WERI-Rb-1 (cell line): ENCODE data around the gene FLNB.

Experiments
- DNase-seq: peaks from one replicate; pipeline ENCODE4 v3.0.0-alpha.2; 2020
- H3K27ac ChIP-seq: fragments of 250-450 bp; sonication (Bioruptor Pico); 2 replicates; pipeline ENCODE4 v1.5.1; 2020; ENCODE audit warnings: mild to moderate bottlenecking, moderate library complexity
- H3K27me3 ChIP-seq: fragments of 250-450 bp; sonication (Bioruptor Pico); 2 replicates; pipeline ENCODE4 v1.5.1; 2021; ENCODE audit warnings: mild to moderate bottlenecking, low read depth, moderate library complexity; ENCODE audit not compliant: insufficient read depth, severe bottlenecking
- H3K36me3 ChIP-seq: fragments of 250-450 bp; sonication (Bioruptor Pico); 2 replicates; pipeline ENCODE4 v1.5.1; 2020; ENCODE audit warnings: mild to moderate bottlenecking, moderate library complexity
- H3K4me3 ChIP-seq: 2 replicates; pipeline ENCODE4 v1.5.1; 2011; ENCODE audit warnings: low read depth, mild to moderate bottlenecking, control low read depth, low read length
- H3K9me3 ChIP-seq: fragments of 250-450 bp; sonication (Bioruptor Pico); 2 replicates; pipeline ENCODE4 v1.5.1; 2021; ENCODE audit warnings: mild to moderate bottlenecking, moderate library complexity; ENCODE audit not compliant: severe bottlenecking
- CTCF ChIP-seq: IDR thresholded peaks from 2 replicates; pipeline ENCODE4 v1.5.1; 2011; ENCODE audit warnings: low read depth, mild to moderate bottlenecking, control low read depth, inconsistent platforms, low read length

The FLNB gene

DNA sequence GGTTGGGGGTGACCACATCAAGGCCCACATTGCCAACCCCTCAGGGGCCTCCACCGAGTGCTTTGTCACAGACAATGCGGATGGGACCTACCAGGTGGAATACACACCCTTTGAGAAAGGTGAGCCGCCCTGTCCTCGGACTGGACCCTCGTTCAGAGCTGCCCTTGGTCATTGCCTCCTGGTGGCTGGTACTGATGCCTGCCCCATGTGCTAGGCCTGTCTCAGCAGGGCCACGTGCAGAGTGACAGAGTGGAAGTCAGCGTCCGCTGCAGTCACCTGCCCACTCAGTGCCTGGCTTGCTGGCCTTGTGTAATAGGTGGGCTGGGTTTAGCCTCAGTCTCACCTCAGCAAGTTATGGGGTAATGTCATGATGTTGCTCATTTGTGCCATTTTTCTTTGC lies 116.2 kb downstream of the FLNB start:
- TF ChIP-seq CTCF = no peak
- Histone ChIP-seq H3K4me3 (no peak overlapping the region), H3K27me3 (no peaks in the 10 kb centered on the region), H3K36me3 (peaks cover 35% of the 10 kb centered on the region), H3K9me3 (no peaks in the 10 kb centered on the region), H3K27ac (no peak overlapping the region)
- no peak for DNase-seq

DNA sequence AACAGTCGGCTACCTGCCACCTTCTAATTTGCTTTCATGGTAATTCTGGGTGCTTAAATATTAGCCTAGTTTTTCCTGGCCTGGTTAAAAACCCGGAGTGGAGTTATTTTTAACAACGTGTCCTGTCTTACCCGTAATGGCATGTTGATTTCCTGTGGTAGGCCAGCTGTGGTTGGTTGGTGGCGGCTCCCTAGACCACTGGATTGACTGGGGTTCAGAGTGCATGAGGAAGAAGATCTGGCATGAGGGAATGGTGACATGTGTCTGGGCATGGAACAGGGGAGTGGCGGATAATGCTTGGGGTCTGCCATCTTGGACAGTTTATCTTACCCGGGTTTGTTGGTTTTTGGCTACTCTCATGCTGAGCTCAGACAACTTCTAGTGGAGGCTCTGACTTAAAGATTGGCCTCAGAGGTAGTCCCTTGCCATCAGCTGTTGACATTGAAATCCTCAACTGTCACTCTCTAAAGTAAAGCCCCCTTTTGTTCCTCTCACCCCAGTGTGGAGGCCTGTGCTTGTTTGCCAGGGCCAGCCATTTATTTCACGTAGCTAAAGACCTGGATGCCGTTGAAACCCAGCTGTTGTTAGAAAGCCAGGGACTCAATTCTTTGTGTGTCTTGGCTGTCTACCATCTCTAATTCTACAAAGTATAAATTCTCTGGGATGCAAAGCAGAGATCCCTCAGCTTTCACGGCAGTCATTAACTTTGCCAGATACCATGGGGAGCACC lies 121.0 kb downstream of the FLNB start:
- no peak for TF ChIP-seq CTCF
- no peak overlapping the region for H3K4me3 ChIP-seq
- no peaks in the 10 kb centered on the region for H3K27me3 ChIP-seq
- peaks cover 28% of the 10 kb centered on the region for H3K36me3 ChIP-seq
- no peak overlapping the region for H3K27ac ChIP-seq
- DNase-seq = no peak
- no peaks in the 10 kb centered on the region for H3K9me3 ChIP-seq

DNA sequence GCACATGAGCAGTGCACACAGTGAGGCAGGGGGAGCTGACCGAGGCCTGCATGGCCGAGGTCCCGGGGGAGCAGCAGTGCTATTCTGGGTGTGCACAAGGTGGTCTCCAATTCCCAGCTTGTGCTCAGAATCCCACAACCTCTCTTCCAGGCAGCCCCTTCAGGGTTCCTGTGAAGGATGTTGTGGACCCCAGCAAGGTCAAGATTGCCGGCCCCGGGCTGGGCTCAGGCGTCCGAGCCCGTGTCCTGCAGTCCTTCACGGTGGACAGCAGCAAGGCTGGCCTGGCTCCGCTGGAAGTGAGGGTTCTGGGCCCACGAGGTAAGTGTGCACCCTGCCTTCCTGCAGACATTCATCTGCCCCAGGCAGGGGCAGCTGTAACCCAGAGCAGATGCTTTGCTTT lies 122.4 kb downstream of the FLNB start:
- no peaks in the 10 kb centered on the region for H3K27me3 ChIP-seq
- H3K9me3 ChIP-seq = no peaks in the 10 kb centered on the region
- TF ChIP-seq CTCF = no peak
- H3K36me3 ChIP-seq = peaks cover 26% of the 10 kb centered on the region
- no peak for DNase-seq
- no peak overlapping the region for H3K27ac ChIP-seq
- H3K4me3 ChIP-seq = no peak overlapping the region

- Histone ChIP-seq H3K4me3 (no peak overlapping the region), H3K36me3 (peaks cover 23% of the 10 kb centered on the region), H3K27me3 (no peaks in the 10 kb centered on the region), H3K27ac (no peak overlapping the region), H3K9me3 (no peaks in the 10 kb centered on the region)
- DNase-seq = no peak
- TF ChIP-seq CTCF = no peak
Observed at GRCh38 chr3:58131101-58131825, 123.0 kb downstream of the FLNB start.

DNA sequence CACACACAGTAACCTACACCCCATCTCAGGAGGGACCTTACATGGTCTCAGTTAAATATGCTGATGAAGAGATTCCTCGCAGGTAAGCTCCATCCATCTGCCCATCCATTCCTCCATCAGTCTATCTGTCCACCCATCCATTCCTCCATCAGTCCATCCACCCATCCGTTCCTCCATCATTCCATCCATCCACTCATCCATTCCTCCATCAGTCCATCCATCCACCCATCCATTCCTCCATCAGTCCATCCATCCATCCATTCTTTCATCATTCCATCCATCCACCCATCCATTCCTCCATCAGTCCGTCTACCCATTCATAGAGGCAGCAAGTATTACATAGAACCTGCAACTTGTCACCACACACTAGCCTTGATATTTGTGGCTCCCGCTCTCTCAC lies 124.6 kb downstream of the FLNB start:
- TF ChIP-seq CTCF = no peak
- no peak overlapping the region for H3K27ac ChIP-seq
- DNase-seq = no peak
- peaks cover 17% of the 10 kb centered on the region for H3K36me3 ChIP-seq
- no peaks in the 10 kb centered on the region for H3K9me3 ChIP-seq
- no peaks in the 10 kb centered on the region for H3K27me3 ChIP-seq
- no peak overlapping the region for H3K4me3 ChIP-seq
